ENCODE data around the gene USP20.

GRCh38 chr9:129858167-129858962 is 23.1 kb downstream of the USP20 start:
- TF ChIP-seq CTCF (IDR thresholded peaks at IDR 0.05) (no peak), POLR2A (IDR thresholded peaks at IDR 0.05) (no peak), POLR2AphosphoS5 (IDR thresholded peaks at IDR 0.05) (no peak), EP300 (IDR thresholded peaks at IDR 0.05) (no peak)

Data from upper lobe of left lung (tissue), 4 donors.